Caco-2 (cell line): ENCODE results near the gene BMAL1. TPM values are rescaled to one million over a fixed set of nuclear protein-coding genes. Genes with fewer than 3 reads are reported as not detected.

Source experiments
- Bru-seq: library from RNA; stranded (reverse); fragments of 400-500 nt; gene quantifications from one replicate; lab custom pipeline; 2021; lab: Mats Ljungman, UMichigan
- BruChase-seq, 2 experiments: library from RNA; stranded (reverse); fragments of 400-500 nt; gene quantifications; one replicate each; lab custom pipeline; 2021; lab: Mats Ljungman, UMichigan
- BruUV-seq: library from RNA; stranded (reverse); fragments of 400-500 nt; replicated peaks from 2 replicates; lab custom pipeline; 2021; lab: Mats Ljungman, UMichigan
- CTCF ChIA-PET: fragments of 300-600 bp; sonication (Branson Sonifier 250); formaldehyde crosslinking; loops from one replicate; lab custom pipeline; 2022; ENCODE audit warnings: antibody characterized with exemption; lab: Charles Lee
- POLR2A ChIA-PET: fragments of 300-600 bp; sonication (Branson Sonifier 250); formaldehyde crosslinking; loops from one replicate; lab custom pipeline; 2022; ENCODE audit warnings: antibody characterized with exemption; lab: Charles Lee
- DNase-seq, 2 experiments: peaks; one replicate each; pipeline versions ENCODE4 v3.0.0 to v3.0.0-alpha.2; 2020 to 2022
- H3K27me3 ChIP-seq: replicated peaks from 2 replicates; pipeline ENCODE4 v1.6.0; 2011; ENCODE audit warnings: low read length; ENCODE audit not compliant: control insufficient read depth, insufficient read depth
- H3K36me3 ChIP-seq: 2 replicates; pipeline ENCODE4 v1.5.1; 2011; ENCODE audit warnings: low read length; ENCODE audit not compliant: control insufficient read depth, insufficient read depth
- H3K4me1 ChIP-seq: fragments of 250-450 bp; sonication (Bioruptor Pico); 2 replicates; pipeline ENCODE4 v1.5.1; 2020; ENCODE audit warnings: mild to moderate bottlenecking
- H3K4me3 ChIP-seq: 2 replicates; pipeline ENCODE4 v1.5.1; 2011; ENCODE audit warnings: low read depth, mild to moderate bottlenecking, control low read depth, low read length
- H3K9me3 ChIP-seq: fragments of 250-450 bp; sonication (Bioruptor Pico); 2 replicates; pipeline ENCODE4 v1.5.1; 2020; ENCODE audit warnings: mild to moderate bottlenecking, moderate library complexity
- H3K27ac Mint-ChIP-seq: one replicate; pipeline ENCODE4 v1.8.0; 2022; ENCODE audit warnings: mixed read lengths; ENCODE audit not compliant: unreplicated experiment
- H3K27me3 Mint-ChIP-seq: one replicate; pipeline ENCODE4 v1.8.0; 2022; ENCODE audit warnings: mixed read lengths; ENCODE audit not compliant: insufficient read depth, unreplicated experiment
- H3K36me3 Mint-ChIP-seq: one replicate; pipeline ENCODE4 v1.8.0; 2022; ENCODE audit warnings: mild to moderate bottlenecking, mixed read lengths; ENCODE audit not compliant: insufficient read depth, unreplicated experiment
- H3K4me1 Mint-ChIP-seq: one replicate; pipeline ENCODE4 v1.8.0; 2022; ENCODE audit warnings: low read depth, mixed read lengths; ENCODE audit not compliant: unreplicated experiment
- H3K4me3 Mint-ChIP-seq: one replicate; pipeline ENCODE4 v1.8.0; 2022; ENCODE audit warnings: mild to moderate bottlenecking, moderate library complexity, mixed read lengths; ENCODE audit not compliant: unreplicated experiment
- H3K9me3 Mint-ChIP-seq: one replicate; pipeline ENCODE4 v1.8.0; 2022; ENCODE audit warnings: mixed read lengths; ENCODE audit not compliant: unreplicated experiment
- CTCF ChIP-seq, 2 experiments: fragments of 200-600 bp in 1 of 2; IDR thresholded peaks; 1 replicate in 1 of 2; 2 replicates in 1 of 2; pipeline versions ENCODE4 v1.5.1 to v1.8.0; 2011 to 2022; ENCODE audit warnings: antibody characterized with exemption in 1 of 2, control low read depth in 1 of 2, inconsistent platforms in 1 of 2, low read depth in 1 of 2, low read length in 1 of 2, mild to moderate bottlenecking in 1 of 2, moderate library complexity in 1 of 2; ENCODE audit not compliant: insufficient read depth in 1 of 2, severe bottlenecking in 1 of 2, unreplicated experiment in 1 of 2
- intact Hi-C: fragments of 100-400 bp; cut with micrococcal nuclease; formaldehyde crosslinking; loops from one replicate; pipeline ENCODE4 v1.10.0; 2022; ENCODE audit not compliant: unreplicated experiment
- long read RNA-seq: library from polyadenylated mRNA; stranded (forward); transcript quantifications from one replicate; pipeline ENCODE4 v2.0.0, GENCODE V29; 2022
- total RNA-seq: library from RNA; stranded (reverse); gene quantifications from 2 replicates; pipeline ENCODE4 v1.2.3, GENCODE V29; 2022

Gene BMAL1
- 17.8 and 17.9 TPM in 2 replicates for total RNA-seq
- Bru-seq, nascent RNA = percentile 59 among the genes with signal in this experiment
- BruChase-seq, experiment 1, labeled RNA remaining after a 2-hour chase = percentile 53 among the genes with signal in this experiment
- percentile 51 among the genes with signal in this experiment for BruChase-seq, experiment 2, labeled RNA remaining after a 6-hour chase
- long read RNA-seq, partial matches to known transcripts = 0 of 25 reads
- long read RNA-seq, other reads (novel, unspliced or antisense) = 20 of 25 reads

DNA sequence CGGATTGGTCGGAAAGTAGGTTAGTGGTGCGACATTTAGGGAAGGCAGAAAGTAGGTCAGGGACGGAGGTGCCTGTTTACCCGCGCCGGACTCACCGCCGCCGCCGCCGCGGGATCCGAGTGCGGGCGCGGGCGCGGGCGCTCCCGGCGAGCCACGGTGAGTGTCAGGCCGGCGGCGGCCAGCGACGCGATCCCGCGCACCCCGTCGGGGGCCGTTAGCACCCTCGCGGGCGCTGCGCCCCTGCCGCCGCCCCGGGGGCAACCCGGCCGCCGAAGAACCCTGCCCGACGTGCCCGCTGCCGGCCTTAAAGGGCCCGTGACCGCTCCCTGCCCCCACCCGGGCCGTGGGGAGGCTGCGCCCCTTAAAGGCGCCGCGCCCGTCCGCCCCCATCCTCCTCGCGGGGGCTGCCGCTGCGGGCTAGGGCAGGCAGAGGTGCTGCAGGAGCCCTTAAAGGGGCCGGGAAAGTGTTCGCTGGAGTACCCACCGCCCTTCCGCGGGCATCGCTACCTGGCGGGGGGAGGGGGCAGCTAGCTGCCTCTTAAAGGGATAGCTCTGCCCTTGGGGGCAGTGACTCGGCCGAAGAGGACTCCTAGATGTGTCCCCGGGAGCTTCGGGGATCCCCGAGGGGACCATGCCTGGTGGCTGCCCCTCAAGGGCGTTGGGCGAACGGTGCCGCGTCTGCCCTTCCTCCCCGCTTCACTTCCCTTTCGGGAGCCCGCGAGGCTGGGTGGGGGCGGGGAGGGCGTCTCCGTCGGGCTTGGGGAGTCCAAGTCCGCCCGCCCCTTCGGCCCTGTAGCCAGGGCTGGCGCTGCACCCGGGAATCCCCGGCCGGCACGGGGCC is at the start of gene BMAL1:
BMAL1 (plus strand) TSS at position 23 of the 841 bp plus-strand sequence. CDS start 76,519 bp downstream, outside the sequence.
- H3K27me3 ChIP-seq = no peaks in the 10 kb centered on the region; the same call in 1 of the 2 replicates
- Mint-ChIP-seq H3K4me1 (peaks cover 7% of the 10 kb centered on the region), H3K9me3 (no peaks in the 10 kb centered on the region), H3K4me3 (peak within 1 kb of the TSS; percentile 89), H3K27ac (no peak within 1 kb of the TSS), H3K27me3 (peaks cover 28% of the 10 kb centered on the region), H3K36me3 (peaks cover 13% of the 10 kb centered on the region)
- intact Hi-C loops = loop anchor here (1.0 to 5.0 kb wide), 3 partner anchors 19 to 66 kb away; no protein-coding TSS in a partner anchor
- no peak for TF ChIP-seq CTCF (IDR thresholded peaks at IDR 0.05; ENCODE audit: insufficient read depth in 1 of 2, low read depth in 1 of 2, low read length in 1 of 2, severe bottlenecking in 1 of 2, unreplicated experiment in 1 of 2)
- H3K4me1 ChIP-seq = peaks cover 12% of the 10 kb centered on the region
- peak in 1 of 2 experiments; percentile 44 for DNase-seq
- CTCF ChIA-PET = no interaction called here
- BruUV-seq = no TSS peak
- peak within 1 kb of the TSS; percentile 90 for H3K4me3 ChIP-seq
- no peaks in the 10 kb centered on the region for H3K9me3 ChIP-seq
- POLR2A ChIA-PET = no interaction called here
- H3K36me3 ChIP-seq = no peaks in the 10 kb centered on the region

DNA sequence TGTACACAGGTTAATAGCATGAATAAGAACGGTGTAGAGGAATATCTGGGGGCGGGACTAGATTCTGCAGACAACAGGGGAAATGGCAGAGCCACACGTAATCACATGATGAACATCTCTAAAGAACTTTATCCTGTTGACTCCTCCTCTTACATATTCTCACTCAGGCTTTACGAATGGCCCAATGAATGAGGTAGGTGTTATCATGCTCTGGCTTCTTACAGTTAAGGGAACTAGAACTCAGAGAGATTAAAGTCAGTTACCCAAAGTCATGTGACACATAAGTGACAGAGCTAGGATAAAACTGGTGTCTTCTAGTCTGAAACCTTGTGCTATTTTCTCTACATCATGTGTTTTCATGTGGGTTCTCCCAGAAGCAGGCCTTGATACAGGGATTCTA is 49.0 kb upstream of the BMAL1 start:
- intact Hi-C loops = no loop called here
- no peaks in the 10 kb centered on the region for H3K9me3 Mint-ChIP-seq
- ChIA-PET CTCF (no interaction called here), POLR2A (interaction anchor here (0.5 kb wide), 1 partner anchor 99 kb away, joined by 5 read pairs; no protein-coding TSS in a partner anchor)
- Histone ChIP-seq H3K9me3 (no peaks in the 10 kb centered on the region), H3K4me3 (no peak overlapping the region), H3K4me1 (no peaks in the 10 kb centered on the region), H3K36me3 (no peaks in the 10 kb centered on the region), H3K27me3 (no peaks in the 10 kb centered on the region)
- DNase-seq = no peak
- no peak overlapping the region for H3K27ac Mint-ChIP-seq
- TF ChIP-seq CTCF (IDR thresholded peaks at IDR 0.05; ENCODE audit: insufficient read depth in 1 of 2, low read depth in 1 of 2, low read length in 1 of 2, severe bottlenecking in 1 of 2, unreplicated experiment in 1 of 2) = no peak
- no peaks in the 10 kb centered on the region for H3K36me3 Mint-ChIP-seq
- H3K27me3 Mint-ChIP-seq = peaks cover 7% of the 10 kb centered on the region
- H3K4me1 Mint-ChIP-seq = no peaks in the 10 kb centered on the region
- H3K4me3 Mint-ChIP-seq = no peak overlapping the region
- BruUV-seq = no TSS peak

GRCh38 chr11:13229136-13229535 is 48.5 kb upstream of the BMAL1 start:
- Histone ChIP-seq H3K36me3 (no peaks in the 10 kb centered on the region), H3K9me3 (no peaks in the 10 kb centered on the region), H3K4me1 (no peaks in the 10 kb centered on the region), H3K4me3 (no peak overlapping the region), H3K27me3 (no peaks in the 10 kb centered on the region)
- H3K4me1 Mint-ChIP-seq = no peaks in the 10 kb centered on the region
- no peak for TF ChIP-seq CTCF (IDR thresholded peaks at IDR 0.05; ENCODE audit: insufficient read depth in 1 of 2, low read depth in 1 of 2, low read length in 1 of 2, severe bottlenecking in 1 of 2, unreplicated experiment in 1 of 2)
- no TSS peak for BruUV-seq
- no peak for DNase-seq
- intact Hi-C loops = no loop called here
- CTCF ChIA-PET = no interaction called here
- H3K4me3 Mint-ChIP-seq = no peak overlapping the region
- POLR2A ChIA-PET = no interaction called here
- H3K36me3 Mint-ChIP-seq = no peaks in the 10 kb centered on the region
- H3K9me3 Mint-ChIP-seq = no peaks in the 10 kb centered on the region
- peaks cover 8% of the 10 kb centered on the region for H3K27me3 Mint-ChIP-seq
- no peak overlapping the region for H3K27ac Mint-ChIP-seq
